K562 (cell line): ENCODE data around the gene MPC2. TPM values are rescaled to one million over a fixed set of nuclear protein-coding genes. Genes with fewer than 3 reads are reported as not detected.

Experiments used
- CHD1 ChIP-seq: fragments of 200-600 bp; sonication (generic); IDR thresholded peaks from one replicate; pipeline ENCODE4 v1.6.1; 2012; ENCODE audit warnings: mild to moderate bottlenecking, moderate library complexity, low read length, inconsistent platforms
- ERF ChIP-seq: fragments of 450-650 bp; formaldehyde crosslinking; IDR thresholded peaks from 2 replicates; pipeline ENCODE4 v1.4.0; 2020; ENCODE audit warnings: mild to moderate bottlenecking, mixed read lengths
- GTF2E2 ChIP-seq: fragments of 200-800 bp; sonication (Bioruptor generic); IDR thresholded peaks from 2 replicates; pipeline ENCODE4 v1.6.1; 2016; ENCODE audit warnings: missing genetic modification characterization, missing compliant biosample characterization
- LCOR ChIP-seq: sonication (generic); formaldehyde crosslinking; IDR thresholded peaks from 2 replicates; pipeline ENCODE4 v1.8.0; 2022; ENCODE audit warnings: mild to moderate bottlenecking, missing genetic modification reagents
- RBM14 ChIP-seq: fragments of 200-400 bp; formaldehyde crosslinking; IDR thresholded peaks from 2 replicates; pipeline ENCODE4 v1.6.1; 2018; ENCODE audit warnings: low read depth, mild to moderate bottlenecking, low read length, moderate library complexity, borderline replicate concordance; ENCODE audit not compliant: insufficient read depth
- polyA plus RNA-seq, 8 experiments: library from polyadenylated mRNA; depleted of rRNA in 4 of 8; stranded (reverse) in 5 of 8; unstranded in 3 of 8; fragments of >200 nt; fragmentation: Nextera tagmentation in 2 of 8; fragmentation: Illumina TruSeq in 1 of 8; extraction: Ambion mirVana in 2 of 8; extraction: Trizol in 1 of 8; gene quantifications; 2 replicates each; pipeline versions ENCODE4 v1.2.1 to v1.2.3, GENCODE V29; 2011 to 2014; ENCODE audit warnings: inconsistent platforms in 1 of 8, missing spikeins in 1 of 8
- total RNA-seq, 7 experiments: library from RNA; depleted of rRNA in 6 of 7; stranded (reverse); fragments of >200 nt in 6 of 7; fragmentation: Illumina TruSeq in 2 of 7; extraction: Trizol in 2 of 7; gene quantifications; 2 replicates each; pipeline versions ENCODE4 v1.2.1 to v1.2.3, GENCODE V29; 2011 to 2021; ENCODE audit warnings: low replicate concordance in 1 of 7
- TF ChIP-seq, protein P1 (sequence below): sonication (generic); formaldehyde crosslinking; IDR thresholded peaks from 2 replicates; pipeline ENCODE4 v1.8.0; 2022; ENCODE audit warnings: mild to moderate bottlenecking, missing genetic modification reagents
- TF ChIP-seq, protein P2 (sequence below): fragments of 450-650 bp; IDR thresholded peaks from 2 replicates; pipeline ENCODE4 v1.6.1; 2016
- TF ChIP-seq, protein P3 (sequence below), 2 experiments: fragments of 450-650 bp; conservative IDR thresholded peaks; 2 replicates each; pipeline ENCODE4 v1.6.1; 2017; ENCODE audit warnings: mild to moderate bottlenecking in 2 of 2, moderate library complexity in 2 of 2

MPC2 gene
- total and polyA plus RNA-seq, 9 of the 15 experiments (the other 6 are each of a cell fraction or from before 2014, with no cell fraction given), result 70.7 to 179 (median 144) TPM

DNA sequence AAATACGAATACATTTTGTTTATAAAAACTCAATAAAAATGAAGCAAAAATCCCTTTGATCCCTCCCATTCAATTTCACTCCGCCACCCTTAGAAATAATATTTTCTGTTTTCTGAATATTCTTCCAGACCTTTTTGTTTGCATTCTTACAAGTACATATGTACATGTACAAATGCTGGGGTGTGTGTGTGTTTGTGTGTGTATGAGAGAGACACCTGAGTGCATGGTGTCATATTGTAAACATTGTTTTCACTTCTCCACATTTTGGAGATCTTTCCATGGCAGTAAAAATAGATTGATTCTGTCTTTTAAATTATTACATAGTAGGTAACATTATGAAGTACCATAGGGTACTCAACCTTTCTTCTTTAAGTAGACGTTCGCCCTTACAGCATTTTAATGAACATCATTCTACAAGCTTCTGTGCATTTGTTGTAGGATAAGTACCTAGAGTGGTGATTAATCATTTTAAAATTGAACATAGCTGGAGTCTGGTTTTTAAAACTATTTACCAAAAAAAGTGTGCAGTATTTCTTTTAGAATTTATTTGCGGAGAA is 1.3 kb upstream of the MPC2 start (continued):
- TF ChIP-seq, protein P1, sequence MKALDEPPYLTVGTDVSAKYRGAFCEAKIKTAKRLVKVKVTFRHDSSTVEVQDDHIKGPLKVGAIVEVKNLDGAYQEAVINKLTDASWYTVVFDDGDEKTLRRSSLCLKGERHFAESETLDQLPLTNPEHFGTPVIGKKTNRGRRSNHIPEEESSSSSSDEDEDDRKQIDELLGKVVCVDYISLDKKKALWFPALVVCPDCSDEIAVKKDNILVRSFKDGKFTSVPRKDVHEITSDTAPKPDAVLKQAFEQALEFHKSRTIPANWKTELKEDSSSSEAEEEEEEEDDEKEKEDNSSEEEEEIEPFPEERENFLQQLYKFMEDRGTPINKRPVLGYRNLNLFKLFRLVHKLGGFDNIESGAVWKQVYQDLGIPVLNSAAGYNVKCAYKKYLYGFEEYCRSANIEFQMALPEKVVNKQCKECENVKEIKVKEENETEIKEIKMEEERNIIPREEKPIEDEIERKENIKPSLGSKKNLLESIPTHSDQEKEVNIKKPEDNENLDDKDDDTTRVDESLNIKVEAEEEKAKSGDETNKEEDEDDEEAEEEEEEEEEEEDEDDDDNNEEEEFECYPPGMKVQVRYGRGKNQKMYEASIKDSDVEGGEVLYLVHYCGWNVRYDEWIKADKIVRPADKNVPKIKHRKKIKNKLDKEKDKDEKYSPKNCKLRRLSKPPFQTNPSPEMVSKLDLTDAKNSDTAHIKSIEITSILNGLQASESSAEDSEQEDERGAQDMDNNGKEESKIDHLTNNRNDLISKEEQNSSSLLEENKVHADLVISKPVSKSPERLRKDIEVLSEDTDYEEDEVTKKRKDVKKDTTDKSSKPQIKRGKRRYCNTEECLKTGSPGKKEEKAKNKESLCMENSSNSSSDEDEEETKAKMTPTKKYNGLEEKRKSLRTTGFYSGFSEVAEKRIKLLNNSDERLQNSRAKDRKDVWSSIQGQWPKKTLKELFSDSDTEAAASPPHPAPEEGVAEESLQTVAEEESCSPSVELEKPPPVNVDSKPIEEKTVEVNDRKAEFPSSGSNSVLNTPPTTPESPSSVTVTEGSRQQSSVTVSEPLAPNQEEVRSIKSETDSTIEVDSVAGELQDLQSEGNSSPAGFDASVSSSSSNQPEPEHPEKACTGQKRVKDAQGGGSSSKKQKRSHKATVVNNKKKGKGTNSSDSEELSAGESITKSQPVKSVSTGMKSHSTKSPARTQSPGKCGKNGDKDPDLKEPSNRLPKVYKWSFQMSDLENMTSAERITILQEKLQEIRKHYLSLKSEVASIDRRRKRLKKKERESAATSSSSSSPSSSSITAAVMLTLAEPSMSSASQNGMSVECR (CRISPR knock-in tag), result no peak
- TF ChIP-seq GTF2E2 (tag) (no peak), ERF (CRISPR knock-in tag) (no peak), CHD1 (peak; percentile 3), LCOR (CRISPR knock-in tag) (no peak), RBM14 (no peak)
- TF ChIP-seq, protein P2, sequence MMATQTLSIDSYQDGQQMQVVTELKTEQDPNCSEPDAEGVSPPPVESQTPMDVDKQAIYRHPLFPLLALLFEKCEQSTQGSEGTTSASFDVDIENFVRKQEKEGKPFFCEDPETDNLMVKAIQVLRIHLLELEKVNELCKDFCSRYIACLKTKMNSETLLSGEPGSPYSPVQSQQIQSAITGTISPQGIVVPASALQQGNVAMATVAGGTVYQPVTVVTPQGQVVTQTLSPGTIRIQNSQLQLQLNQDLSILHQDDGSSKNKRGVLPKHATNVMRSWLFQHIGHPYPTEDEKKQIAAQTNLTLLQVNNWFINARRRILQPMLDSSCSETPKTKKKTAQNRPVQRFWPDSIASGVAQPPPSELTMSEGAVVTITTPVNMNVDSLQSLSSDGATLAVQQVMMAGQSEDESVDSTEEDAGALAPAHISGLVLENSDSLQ, result 0 out of 2 replicates have a peak, but pooled peaks have one; percentile 5
- TF ChIP-seq, protein P3, sequence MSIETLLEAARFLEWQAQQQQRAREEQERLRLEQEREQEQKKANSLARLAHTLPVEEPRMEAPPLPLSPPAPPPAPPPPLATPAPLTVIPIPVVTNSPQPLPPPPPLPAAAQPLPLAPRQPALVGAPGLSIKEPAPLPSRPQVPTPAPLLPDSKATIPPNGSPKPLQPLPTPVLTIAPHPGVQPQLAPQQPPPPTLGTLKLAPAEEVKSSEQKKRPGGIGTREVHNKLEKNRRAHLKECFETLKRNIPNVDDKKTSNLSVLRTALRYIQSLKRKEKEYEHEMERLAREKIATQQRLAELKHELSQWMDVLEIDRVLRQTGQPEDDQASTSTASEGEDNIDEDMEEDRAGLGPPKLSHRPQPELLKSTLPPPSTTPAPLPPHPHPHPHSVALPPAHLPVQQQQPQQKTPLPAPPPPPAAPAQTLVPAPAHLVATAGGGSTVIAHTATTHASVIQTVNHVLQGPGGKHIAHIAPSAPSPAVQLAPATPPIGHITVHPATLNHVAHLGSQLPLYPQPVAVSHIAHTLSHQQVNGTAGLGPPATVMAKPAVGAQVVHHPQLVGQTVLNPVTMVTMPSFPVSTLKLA (conservative IDR thresholded peaks at IDR 0.05), result peak in 1 of 2 experiments; percentile 38; a peak in 2 of 4 replicates
